K562 (cell line): ENCODE measurements around the gene SRP54. TPM values are rescaled to one million over a fixed set of nuclear protein-coding genes. Genes with fewer than 3 reads are reported as not detected.

Experiments used
- ATAC-seq: fragments of 200-7000 bp; cut with Tn5 transposase; 3 replicates; pipeline ENCODE4 v1.9.1; 2020; ENCODE audit warnings: moderate library complexity
- BruUV-seq: library from RNA; stranded (reverse); fragments of 400-500 nt; replicated peaks from 2 replicates; lab custom pipeline; 2021; lab: Mats Ljungman, UMichigan
- CTCF ChIA-PET: fragments of 300-600 bp; formaldehyde crosslinking; extraction: SDS; loops from one replicate; lab custom pipeline; 2021; ENCODE audit warnings: low intra/inter-chr PET ratio; lab: Yijun Ruan, JAX
- POLR2A ChIA-PET: fragments of 300-600, 350-650 bp; sonication (Branson Sonifier 250); formaldehyde crosslinking; extraction: SDS; loops from one replicate; lab custom pipeline; 2021; ENCODE audit warnings: antibody characterized with exemption, inconsistent platforms; lab: Yijun Ruan, JAX
- DNase-seq, 4 experiments: peaks; one replicate each; pipeline versions ENCODE4 v3.0.0 to v3.0.0-alpha.2; 2011 to 2018; ENCODE audit warnings: low spot score in 3 of 4, mixed read lengths in 3 of 4; ENCODE audit errors: extremely low read depth in 1 of 4
- FAIRE-seq: peaks from 2 replicates; lab custom pipeline; 2011; peaks lifted over from hg19 to GRCh38; lab: Jason Lieb, UNC
- H2AFZ ChIP-seq: 2 replicates; pipeline ENCODE4 v1.6.0; 2011; ENCODE audit warnings: low read depth, low read length, control low read depth, inconsistent platforms
- H3K27ac ChIP-seq: fragments of 200-600 bp; 3 replicates; pipeline ENCODE4 v1.8.0; 2011; ENCODE audit warnings: low read depth, mild to moderate bottlenecking, control low read depth, inconsistent platforms, low read length, moderate library complexity, mixed read lengths; ENCODE audit errors: extremely low read depth
- H3K27me3 ChIP-seq, 2 experiments: fragments of 300-600 bp in 1 of 2; 2 replicates in 1 of 2; 3 replicates in 1 of 2; pipeline versions ENCODE4 v1.6.0 to v1.8.0; 2011; ENCODE audit warnings: inconsistent platforms in 2 of 2, low read length in 2 of 2, mild to moderate bottlenecking in 1 of 2, mixed read lengths in 1 of 2, moderate library complexity in 1 of 2; ENCODE audit not compliant: control insufficient read depth in 2 of 2, insufficient read depth in 2 of 2
- H3K36me3 ChIP-seq: fragments of 300-600 bp; 3 replicates; pipeline ENCODE4 v1.8.0; 2011; ENCODE audit warnings: mild to moderate bottlenecking, low read length, inconsistent platforms; ENCODE audit not compliant: control insufficient read depth, insufficient read depth
- H3K4me1 ChIP-seq, 2 experiments: fragments of 200-600 bp in 1 of 2; replicated peaks in 1 of 2; 2 replicates in 1 of 2; 3 replicates in 1 of 2; pipeline versions ENCODE4 v1.5.1 to v1.8.0; 2011; ENCODE audit warnings: inconsistent platforms in 2 of 2, low read length in 2 of 2, mild to moderate bottlenecking in 1 of 2, mixed read lengths in 1 of 2, moderate library complexity in 1 of 2; ENCODE audit not compliant: control insufficient read depth in 2 of 2, insufficient read depth in 2 of 2
- H3K4me2 ChIP-seq: 2 replicates; pipeline ENCODE4 v1.6.1; 2011; ENCODE audit warnings: low read length, control low read depth, inconsistent platforms, mixed read lengths; ENCODE audit not compliant: insufficient read depth
- H3K4me3 ChIP-seq: fragments of 200-600 bp; sonication (generic), shearing (Covaris generic); 2 replicates; pipeline ENCODE4 v1.5.1; 2016; ENCODE audit warnings: control low read depth, inconsistent platforms
- H3K79me2 ChIP-seq: fragments of 200-600 bp; 3 replicates; pipeline ENCODE4 v1.8.0; 2011; ENCODE audit warnings: low read length, inconsistent platforms; ENCODE audit not compliant: control insufficient read depth, insufficient read depth
- H3K9ac ChIP-seq, 2 experiments: 2 replicates each; pipeline versions ENCODE4 v1.6.0 to v1.6.1; 2011; ENCODE audit warnings: low read depth in 2 of 2, low read length in 2 of 2, control low read depth in 1 of 2, inconsistent platforms in 1 of 2, mild to moderate bottlenecking in 1 of 2, mixed read lengths in 1 of 2; ENCODE audit not compliant: insufficient read depth in 1 of 2
- H3K9me1 ChIP-seq: one replicate; pipeline ENCODE4 v1.6.0; 2011; ENCODE audit warnings: inconsistent platforms, mild to moderate bottlenecking, low read length, moderate library complexity; ENCODE audit not compliant: control insufficient read depth, insufficient read depth
- H3K9me3 ChIP-seq: replicated peaks from 2 replicates; pipeline ENCODE4 v1.5.1; 2011; ENCODE audit warnings: low read depth, low read length, inconsistent platforms; ENCODE audit not compliant: control insufficient read depth, insufficient read depth
- H4K20me1 ChIP-seq: replicated peaks from 2 replicates; pipeline ENCODE4 v1.6.1; 2011; ENCODE audit warnings: low read length, inconsistent platforms, mixed read lengths; ENCODE audit not compliant: control insufficient read depth, insufficient read depth
- FOXK1 ChIP-seq: sonication (generic); formaldehyde crosslinking; IDR thresholded peaks from 2 replicates; pipeline ENCODE4 v1.8.0; 2022; ENCODE audit warnings: missing genetic modification reagents, mild to moderate bottlenecking, borderline replicate concordance
- HDGF ChIP-seq: fragments of 450-650 bp; IDR thresholded peaks from 2 replicates; pipeline ENCODE4 v1.6.1; 2016
- KLF10 ChIP-seq: fragments of 250-450 bp; sonication (Bioruptor Pico); IDR thresholded peaks from 2 replicates; pipeline ENCODE4 v1.6.1; 2021; ENCODE audit warnings: matching md5 sums
- MAZ ChIP-seq, 2 experiments: fragments of 450-650 bp in 1 of 2; sonication (generic) in 1 of 2; formaldehyde crosslinking; IDR thresholded peaks in 1 of 2; conservative IDR thresholded peaks in 1 of 2; 2 replicates each; pipeline versions ENCODE4 v1.4.0 to v1.5.0; 2020; ENCODE audit warnings: mild to moderate bottlenecking in 1 of 2, missing genetic modification reagents in 1 of 2
- POLR2A ChIP-seq: fragments of 450-650 bp; conservative IDR thresholded peaks from 2 replicates; pipeline ENCODE4 v1.6.1; 2016
- PTTG1 ChIP-seq: fragments of 450-650 bp; IDR thresholded peaks from 2 replicates; pipeline ENCODE4 v1.6.1; 2016; ENCODE audit warnings: low read depth, mild to moderate bottlenecking, missing genetic modification characterization, missing compliant biosample characterization
- PYGO2 ChIP-seq: fragments of 450-650 bp; IDR thresholded peaks from 2 replicates; pipeline ENCODE4 v1.6.1; 2016; ENCODE audit warnings: mild to moderate bottlenecking, missing genetic modification characterization, moderate library complexity, missing compliant biosample characterization
- RERE ChIP-seq: sonication (generic); formaldehyde crosslinking; IDR thresholded peaks from 2 replicates; pipeline ENCODE4 v1.8.0; 2023; ENCODE audit warnings: missing genetic modification reagents, mild to moderate bottlenecking, borderline replicate concordance
- SMAD4 ChIP-seq: fragments of 250-450 bp; sonication (Bioruptor Pico); conservative IDR thresholded peaks from 2 replicates; pipeline ENCODE4 v1.8.0; 2021; ENCODE audit warnings: inconsistent platforms, mild to moderate bottlenecking, moderate library complexity
- TEAD2 ChIP-seq: fragments of 450-650 bp; IDR thresholded peaks from 2 replicates; pipeline ENCODE4 v1.6.1; 2016; ENCODE audit warnings: missing genetic modification characterization, control low read depth, missing compliant biosample characterization
- ZNF174 ChIP-seq: fragments of 250-450 bp; sonication (Bioruptor Pico); IDR thresholded peaks from 2 replicates; pipeline ENCODE4 v1.4.0; 2020; ENCODE audit warnings: mild to moderate bottlenecking
- WGBS: fragments of 100-300 bp; shearing (Covaris generic); methylation state at CpG from one replicate; pipeline ENCODE4 v1.1.6; 2016; ENCODE audit warnings: low coverage, mixed read lengths; ENCODE audit not compliant: insufficient coverage; ENCODE audit errors: missing lambda C conversion rate; 5-methylcytosine and 5-hydroxymethylcytosine counted together
- in situ Hi-C: fragments of 300-500 bp; cut with MboI; formaldehyde crosslinking; loops from 4 replicates; pipeline ENCODE4 v1.15.0; 2018; ENCODE audit warnings: inconsistent platforms, mixed read lengths
- intact Hi-C: fragments of 100-400 bp; cut with micrococcal nuclease; formaldehyde crosslinking; loops from 2 replicates; pipeline ENCODE4 v1.14.2; 2022
- polyA plus RNA-seq, 8 experiments: library from polyadenylated mRNA; depleted of rRNA in 4 of 8; stranded (reverse) in 5 of 8; unstranded in 3 of 8; fragments of >200 nt; fragmentation: Nextera tagmentation in 2 of 8; fragmentation: Illumina TruSeq in 1 of 8; extraction: Ambion mirVana in 2 of 8; extraction: Trizol in 1 of 8; gene quantifications; 2 replicates each; pipeline versions ENCODE4 v1.2.1 to v1.2.3, GENCODE V29; 2011 to 2014; ENCODE audit warnings: inconsistent platforms in 1 of 8, missing spikeins in 1 of 8
- total RNA-seq, 7 experiments: library from RNA; depleted of rRNA in 6 of 7; stranded (reverse); fragments of >200 nt in 6 of 7; fragmentation: Illumina TruSeq in 2 of 7; extraction: Trizol in 2 of 7; gene quantifications; 2 replicates each; pipeline versions ENCODE4 v1.2.1 to v1.2.3, GENCODE V29; 2011 to 2021; ENCODE audit warnings: low replicate concordance in 1 of 7
- TF ChIP-seq, protein P1 (sequence below), 2 experiments: fragments of 150-350 bp in 1 of 2; IDR thresholded peaks; 2 replicates each; pipeline ENCODE4 v1.6.1; 2012 to 2016; ENCODE audit warnings: low read depth in 2 of 2, low read length in 2 of 2, mild to moderate bottlenecking in 1 of 2, moderate library complexity in 1 of 2

The SRP54 gene
- total and polyA plus RNA-seq, 9 of the 15 experiments (the other 6 are each of a cell fraction or from before 2014, with no cell fraction given): 28.6 to 69.8 (median 51.7) TPM

- Histone ChIP-seq H3K4me1 (no peaks in the 10 kb centered on the region), H4K20me1 (no peaks in the 10 kb centered on the region), H3K79me2 (no peaks in the 10 kb centered on the region), H3K9me3 (no peaks in the 10 kb centered on the region), H3K27ac (no peak overlapping the region), H3K36me3 (no peaks in the 10 kb centered on the region), H3K9ac (no peak overlapping the region), H3K4me2 (no peak overlapping the region), H2AFZ (no peak overlapping the region), H3K4me3 (no peak overlapping the region), H3K27me3 (no peaks in the 10 kb centered on the region), H3K9me1 (no peaks in the 10 kb centered on the region)
- FAIRE-seq (no peak), DNase-seq (no peak), ATAC-seq (no peak)
- no TSS peak for BruUV-seq
- in situ Hi-C loops: no loop called here
- ChIA-PET CTCF (no interaction called here), POLR2A (no interaction called here)
- 38% methylated on average over 5 of the region's 6 CpGs for WGBS
- intact Hi-C loops: no loop called here
- TF ChIP-seq PTTG1: no peak
- TF ChIP-seq KLF10 (CRISPR knock-in tag): no peak
- no peak for TF ChIP-seq ZNF174
- TF ChIP-seq POLR2A: no peak
- no peak for TF ChIP-seq TEAD2
- TF ChIP-seq, protein P1, sequence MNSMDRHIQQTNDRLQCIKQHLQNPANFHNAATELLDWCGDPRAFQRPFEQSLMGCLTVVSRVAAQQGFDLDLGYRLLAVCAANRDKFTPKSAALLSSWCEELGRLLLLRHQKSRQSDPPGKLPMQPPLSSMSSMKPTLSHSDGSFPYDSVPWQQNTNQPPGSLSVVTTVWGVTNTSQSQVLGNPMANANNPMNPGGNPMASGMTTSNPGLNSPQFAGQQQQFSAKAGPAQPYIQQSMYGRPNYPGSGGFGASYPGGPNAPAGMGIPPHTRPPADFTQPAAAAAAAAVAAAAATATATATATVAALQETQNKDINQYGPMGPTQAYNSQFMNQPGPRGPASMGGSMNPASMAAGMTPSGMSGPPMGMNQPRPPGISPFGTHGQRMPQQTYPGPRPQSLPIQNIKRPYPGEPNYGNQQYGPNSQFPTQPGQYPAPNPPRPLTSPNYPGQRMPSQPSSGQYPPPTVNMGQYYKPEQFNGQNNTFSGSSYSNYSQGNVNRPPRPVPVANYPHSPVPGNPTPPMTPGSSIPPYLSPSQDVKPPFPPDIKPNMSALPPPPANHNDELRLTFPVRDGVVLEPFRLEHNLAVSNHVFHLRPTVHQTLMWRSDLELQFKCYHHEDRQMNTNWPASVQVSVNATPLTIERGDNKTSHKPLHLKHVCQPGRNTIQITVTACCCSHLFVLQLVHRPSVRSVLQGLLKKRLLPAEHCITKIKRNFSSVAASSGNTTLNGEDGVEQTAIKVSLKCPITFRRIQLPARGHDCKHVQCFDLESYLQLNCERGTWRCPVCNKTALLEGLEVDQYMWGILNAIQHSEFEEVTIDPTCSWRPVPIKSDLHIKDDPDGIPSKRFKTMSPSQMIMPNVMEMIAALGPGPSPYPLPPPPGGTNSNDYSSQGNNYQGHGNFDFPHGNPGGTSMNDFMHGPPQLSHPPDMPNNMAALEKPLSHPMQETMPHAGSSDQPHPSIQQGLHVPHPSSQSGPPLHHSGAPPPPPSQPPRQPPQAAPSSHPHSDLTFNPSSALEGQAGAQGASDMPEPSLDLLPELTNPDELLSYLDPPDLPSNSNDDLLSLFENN (IDR thresholded peaks at IDR 0.05; ENCODE audit: low read depth in 2 of 2, low read length in 2 of 2): no peak
- no peak for TF ChIP-seq SMAD4 (CRISPR knock-in tag)
- TF ChIP-seq RERE (CRISPR knock-in tag): no peak
- no peak for TF ChIP-seq FOXK1 (CRISPR knock-in tag)
- TF ChIP-seq HDGF: no peak
- TF ChIP-seq MAZ (CRISPR knock-in tag; conservative IDR thresholded peaks at IDR 0.05 in 1 of 2, IDR thresholded peaks at IDR 0.05 in 1 of 2): no peak
- no peak for TF ChIP-seq PYGO2 (tag)
Observed at GRCh38 chr14:34937442-34937841, 45.4 kb upstream of the SRP54 start.
